HCT116 (cell line): Measurements from ENCODE around the gene CLDN9. TPM values are rescaled to one million over a fixed set of nuclear protein-coding genes. Genes with fewer than 3 reads are reported as not detected.

ENCODE experiments used
- ATAC-seq: fragments of 200-7000 bp; cut with Tn5 transposase; 2 replicates; pipeline ENCODE4 v1.9.1; 2020; ENCODE audit warnings: mild to moderate bottlenecking, moderate library complexity
- BruUV-seq: library from RNA; stranded (reverse); fragments of 400-500 nt; replicated peaks from 2 replicates; lab custom pipeline; 2021; lab: Mats Ljungman, UMichigan
- CTCF ChIA-PET: fragments of 300-600 bp; sonication (Branson Sonifier 250); formaldehyde crosslinking; loops from one replicate; lab custom pipeline; 2021; ENCODE audit warnings: antibody characterized with exemption; lab: Charles Lee
- POLR2A ChIA-PET: fragments of 300-600, 350-600 bp; sonication (Branson Sonifier 250); formaldehyde crosslinking; loops from one replicate; lab custom pipeline; 2021; ENCODE audit warnings: antibody characterized with exemption; lab: Charles Lee
- RAD21 ChIA-PET, 2 experiments: fragments of 300-600 bp; sonication (Branson Sonifier 250); formaldehyde crosslinking; loops; one replicate each; lab custom pipeline; 2023; ENCODE audit warnings: low total read pairs in 2 of 2; ENCODE audit not compliant: uncharacterized antibody in 2 of 2, unreplicated experiment in 2 of 2, low non-redundant PET in 1 of 2; lab: Charles Lee
- DNase-seq: peaks from one replicate; pipeline ENCODE4 v3.0.0-alpha.2; 2010; ENCODE audit warnings: low read depth, low spot score
- H2AFZ ChIP-seq: fragments of 200-600 bp; shearing (Covaris generic), sonication (generic); 2 replicates; pipeline ENCODE4 v1.6.1; 2017; ENCODE audit warnings: low read depth, mixed run types, mixed read lengths, antibody characterized with exemption, low read length; ENCODE audit not compliant: poor library complexity, severe bottlenecking
- H3K27ac ChIP-seq: 2 replicates; pipeline ENCODE4 v1.5.1; 2012; ENCODE audit warnings: low read depth, low read length
- H3K27me3 ChIP-seq: fragments of 200-600 bp; sonication (generic); 2 replicates; pipeline ENCODE4 v1.6.1; 2016; ENCODE audit warnings: mixed run types, low read length, mixed read lengths; ENCODE audit not compliant: insufficient read depth
- H3K36me3 ChIP-seq, 2 experiments: fragments of 200-500 bp in 1 of 2; fragments of 200-600 bp in 1 of 2; sonication (Bioruptor generic) in 1 of 2; sonication (generic) in 1 of 2; 2 replicates each; pipeline versions ENCODE4 v1.5.1 to v1.6.1; 2014 to 2016; ENCODE audit warnings: low read length in 2 of 2, inconsistent platforms in 1 of 2, mixed read lengths in 1 of 2, mixed run types in 1 of 2; ENCODE audit not compliant: insufficient read depth in 2 of 2, control insufficient read depth in 1 of 2
- H3K4me1 ChIP-seq, 2 experiments: fragments of 200-600 bp in 1 of 2; sonication (generic) in 1 of 2; 2 replicates each; pipeline versions ENCODE4 v1.5.1 to v1.6.1; 2012 to 2017; ENCODE audit warnings: low read length in 2 of 2, inconsistent platforms in 1 of 2, mild to moderate bottlenecking in 1 of 2, mixed read lengths in 1 of 2, mixed run types in 1 of 2, moderate library complexity in 1 of 2; ENCODE audit not compliant: insufficient read depth in 2 of 2, control insufficient read depth in 1 of 2
- H3K4me2 ChIP-seq: fragments of 200-600 bp; sonication (generic); 2 replicates; pipeline ENCODE4 v1.6.1; 2017; ENCODE audit warnings: mixed run types, low read length, mixed read lengths
- H3K4me3 ChIP-seq, 2 experiments: fragments of 200-600 bp in 1 of 2; sonication (generic) in 1 of 2; replicated peaks in 1 of 2; 2 replicates each; pipeline ENCODE4 v1.5.1; 2011 to 2016; ENCODE audit warnings: low read length in 2 of 2, control low read depth in 1 of 2, low read depth in 1 of 2, mild to moderate bottlenecking in 1 of 2, mixed read lengths in 1 of 2, mixed run types in 1 of 2
- H3K79me2 ChIP-seq: fragments of 200-600 bp; sonication (generic); 2 replicates; pipeline ENCODE4 v1.6.1; 2017; ENCODE audit warnings: mild to moderate bottlenecking, mixed run types, low read length, moderate library complexity, mixed read lengths; ENCODE audit not compliant: insufficient read depth
- H3K9ac ChIP-seq: fragments of 200-600 bp; sonication (generic); 2 replicates; pipeline ENCODE4 v1.6.1; 2016; ENCODE audit warnings: low read length, mixed read lengths
- H3K9me2 ChIP-seq: fragments of 200-600 bp; sonication (generic), shearing (Covaris generic); 2 replicates; pipeline ENCODE4 v1.6.1; 2017; ENCODE audit warnings: mixed run types, mild to moderate bottlenecking, moderate library complexity; ENCODE audit not compliant: insufficient read depth
- H3K9me3 ChIP-seq, 2 experiments: fragments of 200-500 bp in 1 of 2; fragments of 200-600 bp in 1 of 2; sonication (Bioruptor generic) in 1 of 2; sonication (generic) in 1 of 2; 2 replicates each; pipeline ENCODE4 v1.6.1; 2014 to 2017; ENCODE audit warnings: low read length in 2 of 2, mixed read lengths in 2 of 2, inconsistent platforms in 1 of 2, low read depth in 1 of 2, mild to moderate bottlenecking in 1 of 2, mixed run types in 1 of 2, moderate library complexity in 1 of 2; ENCODE audit not compliant: control insufficient read depth in 1 of 2, insufficient read depth in 1 of 2
- H4K20me1 ChIP-seq: fragments of 200-600 bp; sonication (generic), shearing (Covaris generic); 2 replicates; pipeline ENCODE4 v1.6.1; 2017; ENCODE audit warnings: mixed run types, mild to moderate bottlenecking, moderate library complexity; ENCODE audit not compliant: insufficient read depth
- ATF3 ChIP-seq: IDR thresholded peaks from 2 replicates; pipeline ENCODE4 v1.6.1; 2012
- CBX3 ChIP-seq: IDR thresholded peaks from 2 replicates; pipeline ENCODE4 v1.6.1; 2012; ENCODE audit warnings: low read depth
- CEBPB ChIP-seq: IDR thresholded peaks from 2 replicates; pipeline ENCODE4 v1.6.1; 2012; ENCODE audit warnings: low read depth
- CTCF ChIP-seq, 3 experiments: fragments of 200-600 bp in 1 of 3; sonication (generic) in 1 of 3; IDR thresholded peaks in 2 of 3; conservative IDR thresholded peaks in 1 of 3; 2 replicates each; pipeline ENCODE4 v1.5.1; 2012 to 2017; ENCODE audit warnings: low read depth in 2 of 3, low read length in 2 of 3, antibody characterized with exemption in 1 of 3, borderline replicate concordance in 1 of 3, control low read depth in 1 of 3, mild to moderate bottlenecking in 1 of 3, mixed read lengths in 1 of 3, mixed run types in 1 of 3, moderate library complexity in 1 of 3; ENCODE audit not compliant: insufficient read depth in 1 of 3
- EGR1 ChIP-seq: IDR thresholded peaks from 2 replicates; pipeline ENCODE4 v1.6.1; 2012; ENCODE audit warnings: low read depth
- ELF1 ChIP-seq: IDR thresholded peaks from 2 replicates; pipeline ENCODE4 v1.6.1; 2012; ENCODE audit warnings: low read depth, borderline replicate concordance
- EZH2 ChIP-seq: fragments of 200-600 bp; sonication (generic); IDR thresholded peaks from 2 replicates; pipeline ENCODE4 v1.6.1; 2017; ENCODE audit warnings: antibody characterized with exemption, mixed run types
- EZH2phosphoT487 ChIP-seq: fragments of 200-600 bp; IDR thresholded peaks from 2 replicates; pipeline ENCODE4 v1.6.1; 2018; ENCODE audit warnings: antibody characterized with exemption, borderline replicate concordance
- FOSL1 ChIP-seq: IDR thresholded peaks from 2 replicates; pipeline ENCODE4 v1.6.1; 2012; ENCODE audit warnings: low read depth
- JUND ChIP-seq: IDR thresholded peaks from 2 replicates; pipeline ENCODE4 v1.6.1; 2012
- MAX ChIP-seq: IDR thresholded peaks from 2 replicates; pipeline ENCODE4 v1.6.1; 2012
- POLR2A ChIP-seq: IDR thresholded peaks from 2 replicates; pipeline ENCODE4 v1.7.0; 2011; ENCODE audit warnings: borderline replicate concordance; ENCODE audit not compliant: insufficient read depth, insufficient read length; ENCODE audit errors: extremely low read depth
- RAD21 ChIP-seq: IDR thresholded peaks from 2 replicates; pipeline ENCODE4 v1.6.1; 2012; ENCODE audit warnings: low read depth, mild to moderate bottlenecking
- REST ChIP-seq: IDR thresholded peaks from 2 replicates; pipeline ENCODE4 v1.6.1; 2012; ENCODE audit warnings: low read depth
- SP1 ChIP-seq: IDR thresholded peaks from 2 replicates; pipeline ENCODE4 v1.6.1; 2012; ENCODE audit warnings: low read depth
- SRF ChIP-seq: IDR thresholded peaks from 2 replicates; pipeline ENCODE4 v1.6.1; 2012; ENCODE audit warnings: low read depth
- TCF7L2 ChIP-seq: IDR thresholded peaks from 2 replicates; pipeline ENCODE4 v1.7.0; 2011; ENCODE audit warnings: borderline replicate concordance, inconsistent platforms; ENCODE audit not compliant: insufficient read depth, insufficient read length; ENCODE audit errors: extremely low read depth
- ZFX ChIP-seq: fragments of 450-650 bp; IDR thresholded peaks from 2 replicates; pipeline ENCODE4 v1.6.1; 2017
- ZNF274 ChIP-seq: fragments of 200-500 bp; sonication (Bioruptor generic); IDR thresholded peaks from 2 replicates; pipeline ENCODE4 v1.6.1; 2014; ENCODE audit warnings: mild to moderate bottlenecking, low read depth, low read length, inconsistent platforms
- intact Hi-C: fragments of 100-400 bp; cut with micrococcal nuclease; formaldehyde crosslinking; loops from 2 replicates; pipeline ENCODE4 v1.10.0; 2022
- total RNA-seq: library from RNA; stranded (reverse); gene quantifications from one replicate; pipeline ENCODE4 v1.2.1, GENCODE V29; 2021; ENCODE audit not compliant: unreplicated experiment

The CLDN9 gene
- total RNA-seq, 1 experiment from 2014 or later = 0.76 TPM

GRCh38 chr16:2977440-2977839 is 35.3 kb upstream of the CLDN9 start:
- ATAC-seq = no peak
- intact Hi-C loops = no loop called here

More at GRCh38 chr16:2977440-2977839, 35.3 kb upstream of the CLDN9 start:
- Histone ChIP-seq H3K79me2 (peaks cover 60% of the 10 kb centered on the region), H3K4me2 (no peak overlapping the region), H3K9me3 (no peaks in the 10 kb centered on the region), H3K4me1 (peaks cover 15 to 29% of the 10 kb centered on the region in 2 experiments), H3K27ac (peak overlapping the region; percentile 36; the same call in 1 of the 2 replicates), H3K4me3 (no peak overlapping the region), H3K27me3 (no peaks in the 10 kb centered on the region), H4K20me1 (peaks cover 4% of the 10 kb centered on the region; the same call in 1 of the 2 replicates)
- DNase-seq = no peak
- ChIA-PET RAD21 (no interaction called here), CTCF (no interaction called here)
- no TSS peak for BruUV-seq
- TF ChIP-seq JUND (no peak), POLR2A (no peak), CBX3 (no peak), CEBPB (no peak), CTCF (IDR thresholded peaks at IDR 0.05 in 2 of 3, conservative IDR thresholded peaks at IDR 0.05 in 1 of 3; ENCODE audit: borderline replicate concordance in 1 of 3, insufficient read depth in 1 of 3, low read depth in 2 of 3, low read length in 2 of 3) (no peak), MAX (no peak), FOSL1 (no peak), ZNF274 (no peak), TCF7L2 (no peak), ELF1 (no peak), RAD21 (no peak), SP1 (no peak), EGR1 (no peak), EZH2phosphoT487 (no peak), ATF3 (no peak), REST (no peak), ZFX (no peak), SRF (no peak), EZH2 (no peak)
- TF ChIP-seq, all 23 proteins: peak for 0
- no peaks in the 10 kb centered on the region for H3K9me2 ChIP-seq
- POLR2A ChIA-PET = interaction anchor here (1.0 kb wide), 1 partner anchor 14 kb away, joined by 3 read pairs; the partner anchor contains the start of gene KREMEN2
- H3K9ac ChIP-seq = no peak overlapping the region
- H3K36me3 ChIP-seq = peaks cover 5 to 40% of the 10 kb centered on the region in 2 experiments; a peak in 3 of 4 replicates
- H2AFZ ChIP-seq = no peak overlapping the region
